OCI-LY1 (cell line): ENCODE measurements around the gene COX11.

Experiments
- CTCF ChIP-seq: fragments of 200-600 bp; sonication (generic), shearing (Covaris generic); IDR thresholded peaks from 2 replicates; pipeline ENCODE4 v1.5.1; 2017; ENCODE audit warnings: mild to moderate bottlenecking, antibody characterized with exemption, low read length, moderate library complexity, mixed read lengths
- EZH2 ChIP-seq: fragments of 200-600 bp; sonication (generic), shearing (Covaris generic); IDR thresholded peaks from 2 replicates; pipeline ENCODE4 v1.8.0; 2017; ENCODE audit warnings: borderline replicate concordance, mixed run types, mild to moderate bottlenecking, antibody characterized with exemption, low read length, moderate library complexity, mixed read lengths

- TF ChIP-seq EZH2 = no peak
- TF ChIP-seq CTCF = no peak
Measured at GRCh38 chr17:54983260-54983659, 14.8 kb upstream of the COX11 start.
